CD4-positive, alpha-beta T cell treated with Interleukin-17A for 4 hours (primary cell): ENCODE data around the gene PIWIL4.

Experiments used
- DNase-seq: peaks from one replicate; pipeline ENCODE4 v3.0.0-alpha.2; 2020; ENCODE audit warnings: mixed read lengths

Gene PIWIL4

GRCh38 chr11:94567181-94567670 is at the start of gene PIWIL4:
TSS of gene PIWIL4 (plus strand) at chr11:94567368. CDS start at chr11:94567519, 151 bp downstream.
- no peak for DNase-seq

GRCh38 chr11:94518300-94518699 is 48.9 kb upstream of the PIWIL4 start:
- DNase-seq: no peak

- peak; percentile 21 for DNase-seq
These were observed 47.6 kb upstream of the PIWIL4 start for GRCh38 chr11:94519478-94520084.

- no peak for DNase-seq
These were observed 45.5 kb upstream of the PIWIL4 start for GRCh38 chr11:94521684-94522083.

- no peak for DNase-seq
These were observed 42.8 kb upstream of the PIWIL4 start for GRCh38 chr11:94524341-94524740.

- DNase-seq: no peak
These were observed 41.4 kb upstream of the PIWIL4 start for GRCh38 chr11:94525546-94526324.

- DNase-seq: no peak
These were observed 40.3 kb upstream of the PIWIL4 start for GRCh38 chr11:94526645-94527438.

- DNase-seq: no peak
These were observed 38.6 kb upstream of the PIWIL4 start for GRCh38 chr11:94528551-94528950.

- DNase-seq: no peak
These were observed 35.0 kb upstream of the PIWIL4 start for GRCh38 chr11:94532211-94532610.

GRCh38 chr11:94533206-94533605 is 34.0 kb upstream of the PIWIL4 start:
- no peak for DNase-seq

GRCh38 chr11:94533696-94534630 is 33.2 kb upstream of the PIWIL4 start:
- DNase-seq: no peak

- DNase-seq: no peak
These were observed 30.8 kb upstream of the PIWIL4 start for GRCh38 chr11:94536386-94536785.

GRCh38 chr11:94537031-94537600 is 30.1 kb upstream of the PIWIL4 start:
- no peak for DNase-seq

GRCh38 chr11:94539420-94539819 is 27.7 kb upstream of the PIWIL4 start:
- no peak for DNase-seq

- peak; percentile 79 for DNase-seq
These were observed 23.2 kb upstream of the PIWIL4 start, which contains the start of gene FUT4 for GRCh38 chr11:94543695-94544645. TSS of gene FUT4 (plus strand) at chr11:94543921. CDS start at chr11:94544134, 213 bp downstream.

- DNase-seq: no peak
These were observed 22.4 kb upstream of the PIWIL4 start for GRCh38 chr11:94544646-94545263.

- DNase-seq: no peak
These were observed 21.7 kb upstream of the PIWIL4 start for GRCh38 chr11:94545264-94546161.

GRCh38 chr11:94546162-94546470 is 21.1 kb upstream of the PIWIL4 start:
- DNase-seq: no peak

- no peak for DNase-seq
These were observed 20.3 kb upstream of the PIWIL4 start for GRCh38 chr11:94546886-94547285.
